RWPE1 (cell line): ENCODE data around the gene GALNT12.
A peak's percentile ranks its signal among the peaks of the same experiment; 100 is the strongest.

Experiments
- CTCF ChIA-PET: fragments of 350-600 bp; sonication (Branson Sonifier 250); formaldehyde crosslinking; extraction: SDS; loops from one replicate; lab custom pipeline; 2021; lab: Yijun Ruan, JAX
- POLR2A ChIA-PET: fragments of 400-600 bp; formaldehyde crosslinking; extraction: SDS; loops from one replicate; lab custom pipeline; 2020; ENCODE audit warnings: antibody characterized with exemption; ENCODE audit not compliant: low non-redundant PET; lab: Yijun Ruan, JAX
- DNase-seq: peaks from one replicate; pipeline ENCODE4 v3.0.0; 2012; ENCODE audit warnings: low spot score
- H3K27ac ChIP-seq: fragments of 450-650 bp; 2 replicates; pipeline ENCODE4 v1.5.1; 2017
- TF ChIP-seq, protein P1 (sequence below): fragments of 450-650 bp; conservative IDR thresholded peaks from 2 replicates; pipeline ENCODE4 v1.5.1; 2017; ENCODE audit warnings: low read depth, mild to moderate bottlenecking

Gene GALNT12

DNA sequence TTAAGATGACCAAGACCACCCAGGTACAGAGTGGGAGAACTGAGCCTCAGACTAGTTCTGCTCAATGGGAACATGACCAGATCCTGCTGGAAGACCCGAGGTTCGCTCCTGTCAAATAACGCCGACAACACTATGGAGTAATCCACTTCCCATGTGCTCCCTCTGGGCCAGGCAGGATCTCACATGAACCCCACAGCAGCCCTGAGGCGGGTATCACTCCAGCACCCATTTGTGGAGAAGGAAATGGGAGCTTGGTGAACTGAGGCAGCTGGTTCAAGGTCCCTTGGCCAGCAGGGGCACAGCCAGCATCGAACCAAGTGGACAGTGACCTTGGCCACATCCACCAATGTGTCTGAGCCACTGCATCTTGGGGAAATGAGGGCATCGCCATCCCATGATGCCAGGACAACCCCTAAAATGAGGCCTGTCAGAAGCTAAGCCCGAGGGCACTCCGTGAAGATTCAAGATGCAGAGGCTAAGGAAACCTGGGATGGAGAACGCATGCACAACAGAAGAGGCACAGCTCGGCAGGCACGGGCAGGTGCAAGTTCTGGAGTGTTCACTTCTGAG, 19.6 kb upstream of the GALNT12 start:
- CTCF ChIA-PET = no interaction called here

DNA sequence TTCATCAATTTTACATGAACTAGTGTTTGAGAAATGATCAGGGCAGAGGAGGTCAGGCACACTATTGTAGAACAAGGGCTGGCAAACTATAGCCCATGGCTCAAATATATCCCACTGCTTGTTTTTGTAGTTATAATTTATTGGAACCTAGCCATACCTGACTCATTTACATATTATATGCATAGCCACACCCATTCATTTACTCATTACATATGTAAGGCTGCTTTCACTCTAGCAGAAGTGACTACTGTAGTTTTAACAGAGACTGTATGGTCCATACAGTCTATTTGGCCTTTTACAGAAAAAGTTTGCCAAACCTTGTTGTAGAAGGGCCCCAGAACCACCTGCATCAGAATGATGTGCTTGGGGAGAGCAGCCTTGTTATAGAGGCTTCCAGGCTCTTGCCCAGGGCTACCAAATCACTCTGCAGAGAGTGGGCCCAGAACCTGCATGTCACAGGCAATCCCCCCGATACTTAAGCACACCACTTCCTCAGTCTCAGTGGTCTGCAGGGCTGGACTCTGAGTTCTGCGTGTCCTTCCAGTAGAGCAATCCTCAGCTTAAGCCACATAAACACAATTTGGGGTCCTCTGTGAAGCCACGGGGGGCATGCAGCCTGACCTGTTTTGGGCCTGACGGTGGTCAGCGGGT, 17.9 kb upstream of the GALNT12 start:
- TF ChIP-seq, protein P1, sequence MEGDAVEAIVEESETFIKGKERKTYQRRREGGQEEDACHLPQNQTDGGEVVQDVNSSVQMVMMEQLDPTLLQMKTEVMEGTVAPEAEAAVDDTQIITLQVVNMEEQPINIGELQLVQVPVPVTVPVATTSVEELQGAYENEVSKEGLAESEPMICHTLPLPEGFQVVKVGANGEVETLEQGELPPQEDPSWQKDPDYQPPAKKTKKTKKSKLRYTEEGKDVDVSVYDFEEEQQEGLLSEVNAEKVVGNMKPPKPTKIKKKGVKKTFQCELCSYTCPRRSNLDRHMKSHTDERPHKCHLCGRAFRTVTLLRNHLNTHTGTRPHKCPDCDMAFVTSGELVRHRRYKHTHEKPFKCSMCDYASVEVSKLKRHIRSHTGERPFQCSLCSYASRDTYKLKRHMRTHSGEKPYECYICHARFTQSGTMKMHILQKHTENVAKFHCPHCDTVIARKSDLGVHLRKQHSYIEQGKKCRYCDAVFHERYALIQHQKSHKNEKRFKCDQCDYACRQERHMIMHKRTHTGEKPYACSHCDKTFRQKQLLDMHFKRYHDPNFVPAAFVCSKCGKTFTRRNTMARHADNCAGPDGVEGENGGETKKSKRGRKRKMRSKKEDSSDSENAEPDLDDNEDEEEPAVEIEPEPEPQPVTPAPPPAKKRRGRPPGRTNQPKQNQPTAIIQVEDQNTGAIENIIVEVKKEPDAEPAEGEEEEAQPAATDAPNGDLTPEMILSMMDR = no peak

More for the DNA sequence above, 19.6 kb upstream of the GALNT12 start:
- TF ChIP-seq, protein P1 = no peak
- POLR2A ChIA-PET = no interaction called here
- DNase-seq = no peak
- H3K27ac ChIP-seq = no peak overlapping the region

GRCh38 chr9:98790134-98790841, 17.2 kb upstream of the GALNT12 start:
- TF ChIP-seq, protein P1 = no peak
- DNase-seq = no peak
- ChIA-PET CTCF (interaction anchor here (0.6 to 2.6 kb wide), 7 partner anchors 8 to 80 kb away, joined by 3 to 10 read pairs (median 4); no protein-coding TSS in a partner anchor), POLR2A (no interaction called here)
- H3K27ac ChIP-seq = peak overlapping the region; percentile 63

More for the DNA sequence above, 17.9 kb upstream of the GALNT12 start:
- ChIA-PET CTCF (no interaction called here), POLR2A (no interaction called here)
- H3K27ac ChIP-seq = peak overlapping the region; percentile 63
- DNase-seq = no peak

GRCh38 chr9:98790842-98791607, 16.4 kb upstream of the GALNT12 start:
- TF ChIP-seq, protein P1 = peak; percentile 100
- H3K27ac ChIP-seq = peak overlapping the region; percentile 63
- peak; percentile 99 for DNase-seq
- ChIA-PET CTCF (interaction anchor here (0.6 to 2.6 kb wide), 19 partner anchors 9 to 478 kb away, joined by 3 to 10 read pairs (median 3); no protein-coding TSS in a partner anchor), POLR2A (no interaction called here)

GRCh38 chr9:98791608-98792490, 15.6 kb upstream of the GALNT12 start:
- peak overlapping the region; percentile 63 for H3K27ac ChIP-seq
- POLR2A ChIA-PET = no interaction called here
- TF ChIP-seq, protein P1 = 0 out of 2 replicates have a peak, but pooled peaks have one; percentile 4
- DNase-seq = no peak
- CTCF ChIA-PET = interaction anchor here (0.6 to 2.6 kb wide), 15 partner anchors 10 to 479 kb away, joined by 3 to 10 read pairs (median 4); no protein-coding TSS in a partner anchor
